ENCODE data around the gene LSP1.
"Not testable (repeated sequence)": the region's sequence is repeated elsewhere in the genome, so short reads cannot be mapped to it uniquely, and the experiment has no call there.

Gene LSP1

GRCh38 chr11:1866776-1867175 is 13.9 kb downstream of the LSP1 start:
- no peak for DNase-seq

- DNase-seq: no peak
Observed at GRCh38 chr11:1867381-1867780, 14.5 kb downstream of the LSP1 start.

GRCh38 chr11:1868056-1868635 is 15.3 kb downstream of the LSP1 start:
- no peak for DNase-seq

GRCh38 chr11:1868636-1869291 is 15.9 kb downstream of the LSP1 start:
- DNase-seq: no peak

GRCh38 chr11:1869427-1870325 is 16.8 kb downstream of the LSP1 start:
- DNase-seq: no peak

GRCh38 chr11:1870326-1870696 is 17.4 kb downstream of the LSP1 start:
- DNase-seq: no peak

GRCh38 chr11:1870721-1871466 is 18.0 kb downstream of the LSP1 start:
- no peak for DNase-seq

- DNase-seq: no peak
Observed at GRCh38 chr11:1871531-1871930, 18.6 kb downstream of the LSP1 start.

- no peak for DNase-seq
Observed at GRCh38 chr11:1872267-1872985, 19.5 kb downstream of the LSP1 start.

- no peak for DNase-seq
Observed at GRCh38 chr11:1873048-1873812, 20.3 kb downstream of the LSP1 start.

- DNase-seq: not testable (repeated sequence)
Observed at GRCh38 chr11:1873813-1874150, 20.9 kb downstream of the LSP1 start.

- not testable (repeated sequence) for DNase-seq
Observed at GRCh38 chr11:1874441-1875092, 21.7 kb downstream of the LSP1 start.

- no peak for DNase-seq
Observed at GRCh38 chr11:1875093-1875850, 22.4 kb downstream of the LSP1 start.

GRCh38 chr11:1875851-1876301 is 23.0 kb downstream of the LSP1 start:
- DNase-seq: not testable (repeated sequence)

- DNase-seq: no peak
Observed at GRCh38 chr11:1876361-1877063, 23.6 kb downstream of the LSP1 start.

GRCh38 chr11:1877211-1878136 is 24.6 kb downstream of the LSP1 start:
- DNase-seq: no peak

GRCh38 chr11:1878137-1879031 is 25.5 kb downstream of the LSP1 start:
- no peak for DNase-seq

All from DMS79 (cell line).